Spleen (tissue), 11 donors: ENCODE data around the gene COL4A3. TPM values are rescaled to one million over a fixed set of nuclear protein-coding genes. Genes with fewer than 3 reads are reported as not detected.

Experiments
- DNase-seq: peaks from one replicate; pipeline ENCODE4 v3.0.0-alpha.2; 2020
- H3K27ac ChIP-seq, 8 donors: fragments of 200-600 bp; sonication (generic) in 7 of 8; 1 replicate in 4 of 8; 2 replicates in 4 of 8; pipeline versions ENCODE4 v1.5.0 to v1.8.0; 2016 to 2021; ENCODE audit warnings: inconsistent platforms in 4 of 8, mild to moderate bottlenecking in 4 of 8, moderate library complexity in 1 of 8
- H3K27me3 ChIP-seq, 7 donors: fragments of 200-600 bp; sonication (generic) in 6 of 7; replicated peaks in 1 of 7; 1 replicate in 4 of 7; 2 replicates in 3 of 7; pipeline versions ENCODE4 v1.5.0 to v1.8.0; 2016 to 2021; ENCODE audit warnings: inconsistent platforms in 3 of 7, mild to moderate bottlenecking in 1 of 7
- H3K36me3 ChIP-seq, 6 donors: fragments of 200-600 bp; sonication (generic) in 5 of 6; 1 replicate in 4 of 6; 2 replicates in 2 of 6; pipeline versions ENCODE4 v1.5.0 to v1.8.0; 2016 to 2021; ENCODE audit warnings: inconsistent platforms in 2 of 6
- H3K4me1 ChIP-seq, 6 donors: fragments of 200-600 bp; sonication (generic) in 5 of 6; 1 replicate in 3 of 6; 2 replicates in 3 of 6; pipeline versions ENCODE4 v1.5.0 to v1.8.0; 2016 to 2021; ENCODE audit warnings: inconsistent platforms in 3 of 6
- H3K4me3 ChIP-seq, 8 donors: fragments of 200-600 bp; sonication (generic) in 7 of 8; 1 replicate in 4 of 8; 2 replicates in 4 of 8; pipeline versions ENCODE4 v1.5.0 to v1.8.0; 2016 to 2021; ENCODE audit warnings: inconsistent platforms in 4 of 8, mild to moderate bottlenecking in 4 of 8, moderate library complexity in 2 of 8
- H3K9me3 ChIP-seq, 8 donors: fragments of 200-600 bp; sonication (generic) in 7 of 8; 1 replicate in 4 of 8; 2 replicates in 4 of 8; pipeline versions ENCODE4 v1.5.0 to v1.8.0; 2016 to 2021; ENCODE audit warnings: inconsistent platforms in 4 of 8
- POLR2A ChIP-seq, 3 donors: fragments of 450-650 bp; IDR thresholded peaks; one replicate each; pipeline ENCODE4 v1.5.1; 2017; ENCODE audit warnings: antibody characterized with exemption in 3 of 3, mild to moderate bottlenecking in 1 of 3
- POLR2AphosphoS5 ChIP-seq, 3 donors: sonication (generic); formaldehyde crosslinking; IDR thresholded peaks; one replicate each; pipeline ENCODE4 v1.5.1; 2017; ENCODE audit warnings: antibody characterized with exemption in 3 of 3
- WGBS, 5 donors: extraction: QIAGEN DNeasy Blood & Tissue Kit in 3 of 5; methylation state at CpG; one replicate each; pipeline versions ENCODE4 v1.1.5 to v1.1.7; 2013 to 2018; 5-methylcytosine and 5-hydroxymethylcytosine counted together
- intact Hi-C: fragments of 100-400 bp; cut with DNase I; formaldehyde crosslinking; loops from one replicate; pipeline ENCODE4 v1.15.0; 2023; ENCODE audit warnings: low total_unique reads
- polyA plus RNA-seq, 3 donors: library from polyadenylated mRNA; stranded (reverse); fragments of 200-250 nt; gene quantifications; one replicate each; pipeline ENCODE4 v1.2.1, GENCODE V29; 2013
- total RNA-seq, 7 donors: library from RNA; depleted of rRNA in 3 of 7; stranded (reverse); fragments of >200 nt in 3 of 7; fragmentation: NEBNext Ultra II Directional in 4 of 7; extraction: Animal tissue kit (Norgen Biotek cat#: 25700) in 4 of 7; gene quantifications; one replicate each; pipeline versions ENCODE4 v1.1.0 to v1.2.1, GENCODE V29; 2016 to 2021
- TF ChIP-seq, protein P1 (sequence below), 11 experiments: fragments of 200-600 bp in 7 of 11; fragments of 450-650 bp in 4 of 11; sonication (generic) in 4 of 11; IDR thresholded peaks in 8 of 11; conservative IDR thresholded peaks in 3 of 11; 1 replicate in 7 of 11; 2 replicates in 4 of 11; pipeline versions ENCODE4 v1.4.0 to v1.8.0; 2016 to 2021; ENCODE audit warnings: antibody characterized with exemption in 11 of 11, inconsistent platforms in 4 of 11, mild to moderate bottlenecking in 1 of 11
- donor health status: healthy with polysubstance abuse.
- donor health status: DM: no; HTN: no; CAD: no; lungs with moderate emphysema.
- donor health status: DM: no; HTN: no; CAD: no.
- donor health status: Bipolar disorder and iron deficiency.
- donor health status: healthy.
- donor health status: DM: no; HTN: no; CAD: no.
- donor health status: DM: yes; HTN: yes; CAD: no.

COL4A3 gene
- total and polyA plus RNA-seq, 10 donors = 6.1 to 38.5 (median 23.2) TPM

DNA sequence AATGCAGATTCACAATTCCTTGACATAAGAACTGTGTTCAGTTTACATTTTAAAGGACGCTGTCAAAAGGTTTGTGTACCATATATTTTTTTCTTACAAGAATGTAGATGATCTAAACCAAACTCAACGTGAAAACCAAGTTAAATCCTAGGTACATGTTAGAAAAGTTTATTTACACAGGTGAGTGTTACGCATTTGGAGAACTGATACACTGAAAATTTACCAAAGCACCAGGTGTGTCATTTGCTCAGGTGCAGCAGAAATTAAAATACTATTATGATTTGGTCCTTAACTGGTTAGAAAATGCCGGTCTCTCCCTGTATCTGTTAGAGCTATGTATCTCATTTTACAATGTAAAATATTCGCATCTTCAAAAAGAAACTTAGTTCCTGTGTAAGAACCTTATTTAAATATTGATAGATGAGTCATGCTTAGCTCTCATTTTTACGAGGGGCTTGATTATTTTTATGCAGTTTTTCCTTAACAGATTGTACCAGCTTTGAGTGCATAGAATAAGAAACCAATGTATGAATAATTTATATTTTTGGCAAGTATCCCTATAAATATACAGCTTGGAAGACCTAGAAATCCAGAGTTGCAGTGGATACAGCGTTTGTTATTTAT is 185.7 kb downstream of the COL4A3 start:
- no peak for TF ChIP-seq POLR2AphosphoS5 (IDR thresholded peaks at IDR 0.05)
- TF ChIP-seq, protein P1, sequence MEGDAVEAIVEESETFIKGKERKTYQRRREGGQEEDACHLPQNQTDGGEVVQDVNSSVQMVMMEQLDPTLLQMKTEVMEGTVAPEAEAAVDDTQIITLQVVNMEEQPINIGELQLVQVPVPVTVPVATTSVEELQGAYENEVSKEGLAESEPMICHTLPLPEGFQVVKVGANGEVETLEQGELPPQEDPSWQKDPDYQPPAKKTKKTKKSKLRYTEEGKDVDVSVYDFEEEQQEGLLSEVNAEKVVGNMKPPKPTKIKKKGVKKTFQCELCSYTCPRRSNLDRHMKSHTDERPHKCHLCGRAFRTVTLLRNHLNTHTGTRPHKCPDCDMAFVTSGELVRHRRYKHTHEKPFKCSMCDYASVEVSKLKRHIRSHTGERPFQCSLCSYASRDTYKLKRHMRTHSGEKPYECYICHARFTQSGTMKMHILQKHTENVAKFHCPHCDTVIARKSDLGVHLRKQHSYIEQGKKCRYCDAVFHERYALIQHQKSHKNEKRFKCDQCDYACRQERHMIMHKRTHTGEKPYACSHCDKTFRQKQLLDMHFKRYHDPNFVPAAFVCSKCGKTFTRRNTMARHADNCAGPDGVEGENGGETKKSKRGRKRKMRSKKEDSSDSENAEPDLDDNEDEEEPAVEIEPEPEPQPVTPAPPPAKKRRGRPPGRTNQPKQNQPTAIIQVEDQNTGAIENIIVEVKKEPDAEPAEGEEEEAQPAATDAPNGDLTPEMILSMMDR (IDR thresholded peaks at IDR 0.05 in 8 of 11, conservative IDR thresholded peaks at IDR 0.05 in 3 of 11) = no peak
- TF ChIP-seq POLR2A (IDR thresholded peaks at IDR 0.05) = no peak
- H3K27me3 ChIP-seq = no peaks in the 10 kb centered on the region
- no peak overlapping the region for H3K4me3 ChIP-seq
- DNase-seq = no peak
- no peaks in the 10 kb centered on the region for H3K4me1 ChIP-seq
- no peak overlapping the region for H3K27ac ChIP-seq
- H3K9me3 ChIP-seq = no peaks in the 10 kb centered on the region
- peaks cover 0 to 82% (median 18%) of the 10 kb centered on the region in 6 donors for H3K36me3 ChIP-seq
- 83 to 92% (median 89%) methylated on average over 7 of the region's 7 CpGs for WGBS, 5 donors
- intact Hi-C loops = no loop called here

DNA sequence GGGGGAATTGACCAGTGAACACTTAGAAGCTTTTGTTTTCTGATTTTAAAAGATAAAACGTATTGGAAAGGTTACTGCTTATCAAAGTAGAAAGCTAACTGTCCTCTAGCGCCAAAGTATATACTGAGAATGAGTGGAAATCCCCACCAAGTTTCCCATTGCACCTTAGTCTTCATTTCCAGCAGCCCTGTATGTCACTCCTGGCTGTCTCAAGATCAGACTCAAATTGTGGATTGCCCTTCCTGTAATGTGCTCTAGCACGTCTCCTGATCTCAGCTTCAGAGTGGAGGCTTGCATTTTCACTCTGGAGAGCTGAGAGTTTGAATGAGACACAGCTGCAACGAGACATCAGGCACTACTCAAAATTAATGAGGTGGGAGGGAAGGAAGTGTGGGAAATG is 187.2 kb downstream of the COL4A3 start:
- Histone ChIP-seq H3K27me3 (no peaks in the 10 kb centered on the region), H3K4me1 (no peaks in the 10 kb centered on the region), H3K4me3 (no peak overlapping the region), H3K27ac (no peak overlapping the region), H3K9me3 (no peaks in the 10 kb centered on the region), H3K36me3 (peaks cover 0 to 82% (median 27%) of the 10 kb centered on the region in 6 donors)
- no peak for DNase-seq
- intact Hi-C loops = no loop called here
- TF ChIP-seq POLR2AphosphoS5 (IDR thresholded peaks at IDR 0.05) (no peak), POLR2A (IDR thresholded peaks at IDR 0.05) (no peak)
- TF ChIP-seq, protein P1 (IDR thresholded peaks at IDR 0.05 in 8 of 11, conservative IDR thresholded peaks at IDR 0.05 in 3 of 11) = no peak
- WGBS, 5 donors = 50 to 71% (median 55%) methylated on average over 4 of the region's 4 CpGs

- no peak overlapping the region for H3K4me3 ChIP-seq
- peaks cover 5 to 64% (median 49%) of the 10 kb centered on the region in 6 donors for H3K36me3 ChIP-seq
- TF ChIP-seq POLR2A (IDR thresholded peaks at IDR 0.05) = no peak
- TF ChIP-seq POLR2AphosphoS5 (IDR thresholded peaks at IDR 0.05) = no peak
- TF ChIP-seq, protein P1 (IDR thresholded peaks at IDR 0.05 in 8 of 11, conservative IDR thresholded peaks at IDR 0.05 in 3 of 11) = no peak
- no peaks in the 10 kb centered on the region for H3K9me3 ChIP-seq
- peaks cover 0 to 9% (median 0%) of the 10 kb centered on the region in 6 donors for H3K4me1 ChIP-seq
- WGBS, 5 donors = 76 to 81% (median 79%) methylated on average over 5 of the region's 5 CpGs
- intact Hi-C loops = no loop called here
- H3K27me3 ChIP-seq = no peaks in the 10 kb centered on the region
- DNase-seq = no peak
- no peak overlapping the region for H3K27ac ChIP-seq
Observed at GRCh38 chr2:227360351-227360750, 195.9 kb downstream of the COL4A3 start.

DNA sequence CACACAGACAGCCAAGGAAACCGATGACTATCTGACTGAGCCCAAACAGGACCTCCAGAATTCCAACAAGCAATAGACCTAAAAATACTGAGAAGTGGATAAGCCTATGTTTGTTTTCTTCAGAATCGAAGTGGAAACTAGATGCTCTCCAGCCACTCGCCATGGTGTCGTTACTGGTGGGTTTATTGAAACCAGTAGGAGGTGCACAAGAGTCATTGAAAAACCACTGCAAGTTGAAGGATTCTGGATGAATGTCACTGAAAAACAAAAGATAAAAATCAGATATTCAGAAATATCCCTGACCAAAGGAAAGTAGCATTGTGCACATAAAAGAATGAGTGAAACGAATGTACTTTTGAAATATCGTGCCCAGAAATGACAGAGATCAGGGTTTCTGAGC is 199.3 kb downstream of the COL4A3 start:
- no peak overlapping the region for H3K27ac ChIP-seq
- H3K4me3 ChIP-seq = no peak overlapping the region
- WGBS, 5 donors = 89 to 93% (median 91%) methylated on average over 6 of the region's 6 CpGs
- H3K27me3 ChIP-seq = no peaks in the 10 kb centered on the region
- DNase-seq = no peak
- peaks cover 0 to 19% (median 0%) of the 10 kb centered on the region in 6 donors for H3K4me1 ChIP-seq
- no peak for TF ChIP-seq POLR2A (IDR thresholded peaks at IDR 0.05)
- TF ChIP-seq, protein P1 (IDR thresholded peaks at IDR 0.05 in 8 of 11, conservative IDR thresholded peaks at IDR 0.05 in 3 of 11) = peak in 7 of 11 experiments; percentile 17 to 56 (median 39)
- peak in 1 of 3 donors; percentile 10 for TF ChIP-seq POLR2AphosphoS5 (IDR thresholded peaks at IDR 0.05)
- intact Hi-C loops = no loop called here
- no peaks in the 10 kb centered on the region for H3K9me3 ChIP-seq
- peaks cover 0 to 30% (median 17%) of the 10 kb centered on the region in 6 donors for H3K36me3 ChIP-seq
